BLaER1 treated with 17β-estradiol and CSF1 and Interleukin-3, amounts not matched to agents 10 nM and 100 nM (cell line): ENCODE data around the gene HEXD.
"Not testable (repeated sequence)": the region's sequence is repeated elsewhere in the genome, so short reads cannot be mapped to it uniquely, and the experiment has no call there.

Experiments used
- H3K27ac ChIP-seq, 11 experiments: shearing (Covaris generic); formaldehyde crosslinking; 2 replicates each; pipeline ENCODE4 v1.8.1; 2022
- H3K27me3 ChIP-seq, 11 experiments: shearing (Covaris generic); formaldehyde crosslinking; 2 replicates each; pipeline ENCODE4 v1.8.1; 2022
- H3K36me3 ChIP-seq, 11 experiments: shearing (Covaris generic); formaldehyde crosslinking; 2 replicates each; pipeline ENCODE4 v1.8.1; 2022
- H3K4me1 ChIP-seq, 10 experiments: shearing (Covaris generic); formaldehyde crosslinking; 2 replicates each; pipeline ENCODE4 v1.8.1; 2022
- H3K4me2 ChIP-seq, 11 experiments: shearing (Covaris generic); formaldehyde crosslinking; 2 replicates each; pipeline ENCODE4 v1.8.1; 2022
- H3K4me3 ChIP-seq, 10 experiments: shearing (Covaris generic); formaldehyde crosslinking; 2 replicates each; pipeline ENCODE4 v1.8.1; 2022
- H3K9ac ChIP-seq, 11 experiments: shearing (Covaris generic); formaldehyde crosslinking; 2 replicates each; pipeline ENCODE4 v1.8.1; 2022
- H3K9me3 ChIP-seq, 11 experiments: shearing (Covaris generic); formaldehyde crosslinking; replicated peaks in 1 of 11; 2 replicates each; pipeline ENCODE4 v1.8.1; 2022
- H4K20me1 ChIP-seq, 11 experiments: shearing (Covaris generic); formaldehyde crosslinking; 2 replicates each; pipeline ENCODE4 v1.8.1; 2022
- Cebpa-rat ChIP-seq, 11 experiments: shearing (Covaris generic); IDR thresholded peaks; 2 replicates each; pipeline ENCODE4 v1.8.1; 2022

HEXD gene

GRCh38 chr17:82380860-82381702 lies 37.1 kb upstream of the HEXD start:
- Histone ChIP-seq H3K36me3 (no peaks in the 10 kb centered on the region), H3K4me2 (no peak overlapping the region), H3K4me3 (no peak overlapping the region), H3K4me1 (peaks cover 0 to 8% (median 0%) of the 10 kb centered on the region in 10 experiments; a peak in 3 of 20 replicates), H4K20me1 (peaks cover 0 to 29% (median 0%) of the 10 kb centered on the region in 11 experiments; a peak in 6 of 22 replicates), H3K27ac (no peak overlapping the region), H3K9ac (no peak overlapping the region), H3K27me3 (peaks cover 39 to 76% (median 61%) of the 10 kb centered on the region in 11 experiments), H3K9me3 (no peaks in the 10 kb centered on the region)
- TF ChIP-seq Cebpa-rat (IDR thresholded peaks at IDR 0.05) = no peak

- H3K27ac ChIP-seq, H3K4me2 ChIP-seq, H3K9ac ChIP-seq, H3K9me3 ChIP-seq, H3K4me1 ChIP-seq, H3K4me3 ChIP-seq, H3K36me3 ChIP-seq: not testable (repeated sequence)
- Histone ChIP-seq H3K27me3 (peaks cover 44 to 78% (median 66%) of the 10 kb centered on the region in 11 experiments), H4K20me1 (peaks cover 0 to 34% (median 3%) of the 10 kb centered on the region in 11 experiments; a peak in 13 of 22 replicates)
Measured at GRCh38 chr17:82381703-82382009, 36.5 kb upstream of the HEXD start.

- Histone ChIP-seq H4K20me1 (peaks cover 0 to 41% (median 10%) of the 10 kb centered on the region in 11 experiments; a peak in 15 of 22 replicates), H3K27me3 (peaks cover 51 to 84% (median 74%) of the 10 kb centered on the region in 11 experiments)
- not testable (repeated sequence) for H3K9me3 ChIP-seq, H3K4me3 ChIP-seq, H3K9ac ChIP-seq, H3K27ac ChIP-seq, H3K4me1 ChIP-seq, H3K36me3 ChIP-seq, H3K4me2 ChIP-seq
Measured at GRCh38 chr17:82382220-82382932, 35.8 kb upstream of the HEXD start.

GRCh38 chr17:82382933-82383255 lies 35.3 kb upstream of the HEXD start:
- peaks cover 54 to 84% (median 74%) of the 10 kb centered on the region in 11 experiments for H3K27me3 ChIP-seq
- H3K9me3 ChIP-seq = no peaks in the 10 kb centered on the region
- no peak overlapping the region for H3K4me2 ChIP-seq
- no peak overlapping the region for H3K4me3 ChIP-seq
- H3K9ac ChIP-seq = no peak overlapping the region
- H3K4me1 ChIP-seq = peaks cover 0 to 8% (median 2%) of the 10 kb centered on the region in 10 experiments; a peak in 9 of 20 replicates
- no peaks in the 10 kb centered on the region for H3K36me3 ChIP-seq
- peaks cover 0 to 44% (median 15%) of the 10 kb centered on the region in 11 experiments; a peak in 15 of 22 replicates for H4K20me1 ChIP-seq
- no peak for TF ChIP-seq Cebpa-rat (IDR thresholded peaks at IDR 0.05)
- H3K27ac ChIP-seq = no peak overlapping the region

DNA sequence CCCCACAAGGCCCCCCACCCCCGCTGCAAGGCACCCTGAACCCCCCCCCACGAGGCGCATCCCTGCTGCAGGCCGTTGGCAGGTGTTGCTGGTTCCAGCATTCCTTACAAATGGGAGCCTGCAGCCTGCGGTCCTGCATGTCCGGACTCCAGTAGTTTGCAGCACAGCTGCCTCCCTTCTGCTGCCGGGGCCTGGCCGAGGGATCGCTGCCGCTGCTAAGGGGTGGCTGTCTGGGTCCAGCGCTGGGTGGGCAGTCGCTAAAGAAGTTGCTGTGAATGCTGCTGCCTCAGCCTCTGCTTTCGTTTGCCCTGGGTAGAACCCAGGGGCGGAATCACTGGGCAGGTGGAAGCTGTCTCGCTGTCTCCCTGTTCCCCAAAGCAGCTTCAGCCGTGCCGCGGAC lies 34.7 kb upstream of the HEXD start:
- Histone ChIP-seq H3K27me3 (peaks cover 54 to 84% (median 74%) of the 10 kb centered on the region in 11 experiments), H3K4me2 (no peak overlapping the region), H3K9me3 (no peaks in the 10 kb centered on the region), H3K4me3 (no peak overlapping the region), H3K36me3 (no peaks in the 10 kb centered on the region), H3K9ac (no peak overlapping the region), H3K4me1 (peaks cover 0 to 8% (median 0%) of the 10 kb centered on the region in 10 experiments; a peak in 8 of 20 replicates), H4K20me1 (peaks cover 0 to 44% (median 20%) of the 10 kb centered on the region in 11 experiments; a peak in 15 of 22 replicates), H3K27ac (no peak overlapping the region)
- no peak for TF ChIP-seq Cebpa-rat (IDR thresholded peaks at IDR 0.05)

GRCh38 chr17:82384051-82384729 lies 34.0 kb upstream of the HEXD start:
- Histone ChIP-seq H4K20me1 (peaks cover 0 to 40% (median 24%) of the 10 kb centered on the region in 11 experiments; a peak in 15 of 22 replicates), H3K4me1 (peaks cover 0 to 8% (median 0%) of the 10 kb centered on the region in 10 experiments; a peak in 6 of 20 replicates), H3K9ac (no peak overlapping the region), H3K9me3 (no peaks in the 10 kb centered on the region), H3K36me3 (no peaks in the 10 kb centered on the region), H3K4me2 (no peak overlapping the region), H3K27ac (no peak overlapping the region), H3K27me3 (peaks cover 49 to 83% (median 73%) of the 10 kb centered on the region in 11 experiments), H3K4me3 (no peak overlapping the region)
- no peak for TF ChIP-seq Cebpa-rat (IDR thresholded peaks at IDR 0.05)

DNA sequence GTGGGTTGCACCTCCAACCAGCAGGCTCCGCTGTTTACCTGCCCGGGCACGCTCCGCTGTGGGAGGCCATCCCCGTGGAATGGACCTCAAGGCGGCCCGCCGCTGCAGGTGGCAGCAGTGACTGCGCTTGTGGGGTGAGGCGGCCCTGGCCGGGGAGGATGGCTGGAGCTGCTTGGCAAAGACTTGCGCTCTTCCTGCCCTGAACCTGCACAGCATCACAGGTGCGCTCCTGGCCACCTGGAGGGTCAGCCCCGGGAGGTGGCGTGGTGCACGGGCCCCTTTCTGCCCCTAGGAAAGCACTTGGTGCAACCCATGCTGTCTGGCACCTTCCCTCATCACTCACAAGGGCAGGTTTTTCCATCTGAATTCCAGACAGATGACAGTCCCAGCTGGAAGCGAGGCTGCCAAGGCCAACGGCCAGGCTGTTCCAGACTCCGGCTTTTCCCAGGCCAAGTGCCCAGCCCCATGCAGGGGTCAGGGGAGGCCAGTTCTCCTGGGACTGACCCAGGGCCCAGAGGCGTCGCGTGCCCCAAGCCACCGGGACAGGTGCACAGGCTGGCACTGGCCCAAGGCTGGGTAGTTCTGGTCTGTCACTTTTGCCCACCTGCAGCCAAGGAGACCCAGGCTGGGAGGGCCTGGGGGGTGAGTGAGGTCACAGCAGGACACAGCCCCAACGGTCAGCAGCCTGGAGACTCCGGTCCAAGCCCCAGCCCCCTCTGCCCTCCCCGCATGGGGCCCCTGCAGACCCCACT lies 33.2 kb upstream of the HEXD start:
- peaks cover 0 to 45% (median 31%) of the 10 kb centered on the region in 11 experiments; a peak in 15 of 22 replicates for H4K20me1 ChIP-seq
- H3K9ac ChIP-seq = no peak overlapping the region
- H3K27me3 ChIP-seq = peaks cover 44 to 83% (median 70%) of the 10 kb centered on the region in 11 experiments
- no peak overlapping the region for H3K4me3 ChIP-seq
- no peak overlapping the region for H3K4me2 ChIP-seq
- H3K36me3 ChIP-seq = no peaks in the 10 kb centered on the region
- no peaks in the 10 kb centered on the region for H3K9me3 ChIP-seq
- H3K27ac ChIP-seq = no peak overlapping the region
- peaks cover 0 to 8% (median 0%) of the 10 kb centered on the region in 10 experiments; a peak in 6 of 20 replicates for H3K4me1 ChIP-seq
- no peak for TF ChIP-seq Cebpa-rat (IDR thresholded peaks at IDR 0.05)

DNA sequence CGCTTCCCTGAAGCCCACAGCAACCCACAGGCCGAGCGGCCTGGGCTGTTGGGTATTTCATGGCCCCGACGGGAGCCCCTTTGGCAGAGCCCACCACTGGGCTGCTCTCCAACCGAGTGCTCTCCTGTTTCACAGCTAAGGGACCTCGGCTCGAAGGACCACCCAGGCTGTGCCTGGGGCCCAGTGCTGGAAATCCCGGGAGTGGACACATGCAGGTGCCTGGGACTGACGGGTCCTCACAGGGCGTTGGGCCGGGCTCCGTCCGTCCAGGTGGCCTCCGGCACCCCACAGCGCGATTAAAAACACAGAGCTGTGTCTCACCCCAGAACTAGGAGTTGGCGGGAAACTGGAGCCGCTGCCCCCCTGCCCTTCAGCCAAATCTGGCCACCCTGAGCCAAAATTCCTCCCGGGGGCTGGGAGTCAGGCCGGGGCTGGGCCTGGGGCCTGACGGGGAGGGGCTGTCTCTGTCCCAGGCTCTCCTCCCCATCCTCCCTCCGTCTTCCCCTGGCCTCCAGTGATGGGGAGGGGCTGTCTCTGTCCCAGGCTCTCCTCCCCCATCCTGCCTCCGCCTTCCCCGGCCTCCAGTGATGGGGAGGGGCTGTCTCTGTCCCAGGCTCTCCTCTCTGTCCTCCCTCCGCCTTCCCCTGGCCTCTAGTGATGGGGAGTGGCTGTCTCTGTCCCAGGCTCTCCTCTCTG lies 32.4 kb upstream of the HEXD start:
- Histone ChIP-seq H3K4me1 (peaks cover 0 to 8% (median 0%) of the 10 kb centered on the region in 10 experiments; a peak in 6 of 20 replicates), H3K4me3 (no peak overlapping the region), H4K20me1 (peaks cover 0 to 53% (median 37%) of the 10 kb centered on the region in 11 experiments; a peak in 15 of 22 replicates), H3K36me3 (no peaks in the 10 kb centered on the region), H3K9ac (no peak overlapping the region), H3K27ac (no peak overlapping the region), H3K9me3 (no peaks in the 10 kb centered on the region), H3K4me2 (no peak overlapping the region), H3K27me3 (peaks cover 42 to 81% (median 69%) of the 10 kb centered on the region in 11 experiments)
- TF ChIP-seq Cebpa-rat (IDR thresholded peaks at IDR 0.05) = no peak
